Muscle layer of colon (tissue), 2 donors: Measurements from ENCODE around the gene SRPK2.
"Not testable (repeated sequence)": the region's sequence is repeated elsewhere in the genome, so short reads cannot be mapped to it uniquely, and the experiment has no call there.

Experiments used
- H3K27ac ChIP-seq: one replicate; pipeline ENCODE4 v1.7.0; 2013; ENCODE audit warnings: low read depth, mild to moderate bottlenecking, low read length, moderate library complexity
- H3K27me3 ChIP-seq, 2 donors: one replicate each; pipeline ENCODE4 v1.7.0; 2013; ENCODE audit warnings: low read length in 2 of 2, mild to moderate bottlenecking in 2 of 2; ENCODE audit not compliant: insufficient read depth in 2 of 2, control insufficient read depth in 1 of 2
- H3K36me3 ChIP-seq: one replicate; pipeline ENCODE4 v1.7.0; 2013; ENCODE audit warnings: mild to moderate bottlenecking, low read length; ENCODE audit not compliant: insufficient read depth
- H3K4me1 ChIP-seq: one replicate; pipeline ENCODE4 v1.7.0; 2013; ENCODE audit warnings: mild to moderate bottlenecking, low read length; ENCODE audit not compliant: insufficient read depth
- H3K4me3 ChIP-seq, 2 donors: one replicate each; pipeline ENCODE4 v1.7.0; 2013; ENCODE audit warnings: low read length in 2 of 2, low read depth in 1 of 2, mild to moderate bottlenecking in 1 of 2, moderate library complexity in 1 of 2
- H3K9ac ChIP-seq: one replicate; pipeline ENCODE4 v1.7.0; 2013; ENCODE audit warnings: low read length
- H3K9me3 ChIP-seq: one replicate; pipeline ENCODE4 v1.7.0; 2013; ENCODE audit warnings: mild to moderate bottlenecking, low read length
- donor health status: abdominal sarcoma.
- donor health status: Adenocarcinoma of cecum.

Gene SRPK2

GRCh38 chr7:105196473-105196872 lies 192.2 kb downstream of the SRPK2 start:
- H3K27me3 ChIP-seq = no peaks in the 10 kb centered on the region
- H3K9ac ChIP-seq = no peak overlapping the region
- H3K4me1 ChIP-seq = peaks cover 8% of the 10 kb centered on the region
- H3K36me3 ChIP-seq = no peaks in the 10 kb centered on the region
- H3K27ac ChIP-seq = no peak overlapping the region
- no peaks in the 10 kb centered on the region for H3K9me3 ChIP-seq
- H3K4me3 ChIP-seq = no peak overlapping the region

- Histone ChIP-seq H3K4me3 (no peak overlapping the region), H3K27ac (no peak overlapping the region), H3K27me3 (no peaks in the 10 kb centered on the region), H3K9me3 (no peaks in the 10 kb centered on the region), H3K4me1 (peaks cover 8% of the 10 kb centered on the region), H3K9ac (no peak overlapping the region), H3K36me3 (no peaks in the 10 kb centered on the region)
Measured at GRCh38 chr7:105195891-105196290, 192.8 kb downstream of the SRPK2 start.

GRCh38 chr7:105194959-105195358 lies 193.8 kb downstream of the SRPK2 start:
- not testable (repeated sequence) for H3K27me3 ChIP-seq, H3K9me3 ChIP-seq, H3K4me3 ChIP-seq, H3K36me3 ChIP-seq, H3K27ac ChIP-seq, H3K4me1 ChIP-seq, H3K9ac ChIP-seq

GRCh38 chr7:105191331-105191730 lies 197.4 kb downstream of the SRPK2 start:
- Histone ChIP-seq H3K4me3 (no peak overlapping the region), H3K9me3 (no peaks in the 10 kb centered on the region), H3K9ac (no peak overlapping the region), H3K27me3 (no peaks in the 10 kb centered on the region), H3K36me3 (no peaks in the 10 kb centered on the region), H3K27ac (no peak overlapping the region), H3K4me1 (peaks cover under 1% of the 10 kb centered on the region)

GRCh38 chr7:105189859-105190492 lies 198.7 kb downstream of the SRPK2 start:
- Histone ChIP-seq H3K4me1 (peaks cover 7% of the 10 kb centered on the region), H3K27ac (no peak overlapping the region), H3K9me3 (no peaks in the 10 kb centered on the region), H3K4me3 (no peak overlapping the region), H3K36me3 (no peaks in the 10 kb centered on the region), H3K9ac (no peak overlapping the region), H3K27me3 (no peaks in the 10 kb centered on the region)

- Histone ChIP-seq H3K27ac (no peak overlapping the region), H3K4me3 (no peak overlapping the region), H3K9ac (no peak overlapping the region), H3K36me3 (no peaks in the 10 kb centered on the region), H3K27me3 (no peaks in the 10 kb centered on the region), H3K9me3 (no peaks in the 10 kb centered on the region), H3K4me1 (peaks cover 7% of the 10 kb centered on the region)
Measured at GRCh38 chr7:105188201-105188600, 200.5 kb downstream of the SRPK2 start.

GRCh38 chr7:105187302-105188169 lies 201.2 kb downstream of the SRPK2 start:
- Histone ChIP-seq H3K4me3 (no peak overlapping the region), H3K4me1 (peaks cover 7% of the 10 kb centered on the region), H3K27ac (no peak overlapping the region), H3K27me3 (no peaks in the 10 kb centered on the region), H3K9ac (no peak overlapping the region), H3K36me3 (no peaks in the 10 kb centered on the region), H3K9me3 (no peaks in the 10 kb centered on the region)

- H3K36me3 ChIP-seq = no peaks in the 10 kb centered on the region
- H3K27me3 ChIP-seq = no peaks in the 10 kb centered on the region
- no peak overlapping the region for H3K9ac ChIP-seq
- H3K4me3 ChIP-seq = no peak overlapping the region
- H3K4me1 ChIP-seq = peaks cover 7% of the 10 kb centered on the region
- no peak overlapping the region for H3K27ac ChIP-seq
- H3K9me3 ChIP-seq = no peaks in the 10 kb centered on the region
Measured at GRCh38 chr7:105185290-105186010, 203.3 kb downstream of the SRPK2 start.

GRCh38 chr7:105180002-105180401 lies 208.7 kb downstream of the SRPK2 start:
- H3K27ac ChIP-seq = no peak overlapping the region
- no peaks in the 10 kb centered on the region for H3K9me3 ChIP-seq
- no peak overlapping the region for H3K9ac ChIP-seq
- H3K36me3 ChIP-seq = no peaks in the 10 kb centered on the region
- H3K4me3 ChIP-seq = no peak overlapping the region
- H3K4me1 ChIP-seq = no peaks in the 10 kb centered on the region
- H3K27me3 ChIP-seq = no peaks in the 10 kb centered on the region

- Histone ChIP-seq H3K9me3 (no peaks in the 10 kb centered on the region), H3K27me3 (no peaks in the 10 kb centered on the region), H3K9ac (no peak overlapping the region), H3K36me3 (no peaks in the 10 kb centered on the region), H3K27ac (no peak overlapping the region), H3K4me3 (no peak overlapping the region), H3K4me1 (no peaks in the 10 kb centered on the region)
Measured at GRCh38 chr7:105178928-105179541, 209.7 kb downstream of the SRPK2 start.

- Histone ChIP-seq H3K9ac (no peak overlapping the region), H3K27me3 (no peaks in the 10 kb centered on the region), H3K36me3 (no peaks in the 10 kb centered on the region), H3K4me3 (no peak overlapping the region), H3K4me1 (no peaks in the 10 kb centered on the region), H3K9me3 (no peaks in the 10 kb centered on the region), H3K27ac (no peak overlapping the region)
Measured at GRCh38 chr7:105178177-105178576, 210.5 kb downstream of the SRPK2 start.
